K562 (cell line): ENCODE results near the gene FXN. TPM values are rescaled to one million over a fixed set of nuclear protein-coding genes. Genes with fewer than 3 reads are reported as not detected.
A peak's percentile ranks its signal among the peaks of the same experiment; 100 is the strongest.

ENCODE experiments used
- ATAC-seq: fragments of 200-7000 bp; cut with Tn5 transposase; 3 replicates; pipeline ENCODE4 v1.9.1; 2020; ENCODE audit warnings: moderate library complexity
- BruUV-seq: library from RNA; stranded (reverse); fragments of 400-500 nt; replicated peaks from 2 replicates; lab custom pipeline; 2021; lab: Mats Ljungman, UMichigan
- CTCF ChIA-PET: fragments of 300-600 bp; formaldehyde crosslinking; extraction: SDS; loops from one replicate; lab custom pipeline; 2021; ENCODE audit warnings: low intra/inter-chr PET ratio; lab: Yijun Ruan, JAX
- POLR2A ChIA-PET: fragments of 300-600, 350-650 bp; sonication (Branson Sonifier 250); formaldehyde crosslinking; extraction: SDS; loops from one replicate; lab custom pipeline; 2021; ENCODE audit warnings: antibody characterized with exemption, inconsistent platforms; lab: Yijun Ruan, JAX
- DNase-seq, 4 experiments: peaks; one replicate each; pipeline versions ENCODE4 v3.0.0 to v3.0.0-alpha.2; 2011 to 2018; ENCODE audit warnings: low spot score in 3 of 4, mixed read lengths in 3 of 4; ENCODE audit errors: extremely low read depth in 1 of 4
- FAIRE-seq: peaks from 2 replicates; lab custom pipeline; 2011; peaks lifted over from hg19 to GRCh38; lab: Jason Lieb, UNC
- H2AFZ ChIP-seq: 2 replicates; pipeline ENCODE4 v1.6.0; 2011; ENCODE audit warnings: low read depth, low read length, control low read depth, inconsistent platforms
- H3K27ac ChIP-seq: fragments of 200-600 bp; 3 replicates; pipeline ENCODE4 v1.8.0; 2011; ENCODE audit warnings: low read depth, mild to moderate bottlenecking, control low read depth, inconsistent platforms, low read length, moderate library complexity, mixed read lengths; ENCODE audit errors: extremely low read depth
- H3K27me3 ChIP-seq, 2 experiments: fragments of 300-600 bp in 1 of 2; 2 replicates in 1 of 2; 3 replicates in 1 of 2; pipeline versions ENCODE4 v1.6.0 to v1.8.0; 2011; ENCODE audit warnings: inconsistent platforms in 2 of 2, low read length in 2 of 2, mild to moderate bottlenecking in 1 of 2, mixed read lengths in 1 of 2, moderate library complexity in 1 of 2; ENCODE audit not compliant: control insufficient read depth in 2 of 2, insufficient read depth in 2 of 2
- H3K36me3 ChIP-seq: fragments of 300-600 bp; 3 replicates; pipeline ENCODE4 v1.8.0; 2011; ENCODE audit warnings: mild to moderate bottlenecking, low read length, inconsistent platforms; ENCODE audit not compliant: control insufficient read depth, insufficient read depth
- H3K4me1 ChIP-seq, 2 experiments: fragments of 200-600 bp in 1 of 2; replicated peaks in 1 of 2; 2 replicates in 1 of 2; 3 replicates in 1 of 2; pipeline versions ENCODE4 v1.5.1 to v1.8.0; 2011; ENCODE audit warnings: inconsistent platforms in 2 of 2, low read length in 2 of 2, mild to moderate bottlenecking in 1 of 2, mixed read lengths in 1 of 2, moderate library complexity in 1 of 2; ENCODE audit not compliant: control insufficient read depth in 2 of 2, insufficient read depth in 2 of 2
- H3K4me2 ChIP-seq: 2 replicates; pipeline ENCODE4 v1.6.1; 2011; ENCODE audit warnings: low read length, control low read depth, inconsistent platforms, mixed read lengths; ENCODE audit not compliant: insufficient read depth
- H3K4me3 ChIP-seq: fragments of 200-600 bp; sonication (generic), shearing (Covaris generic); 2 replicates; pipeline ENCODE4 v1.5.1; 2016; ENCODE audit warnings: control low read depth, inconsistent platforms
- H3K79me2 ChIP-seq: fragments of 200-600 bp; 3 replicates; pipeline ENCODE4 v1.8.0; 2011; ENCODE audit warnings: low read length, inconsistent platforms; ENCODE audit not compliant: control insufficient read depth, insufficient read depth
- H3K9ac ChIP-seq, 2 experiments: 2 replicates each; pipeline versions ENCODE4 v1.6.0 to v1.6.1; 2011; ENCODE audit warnings: low read depth in 2 of 2, low read length in 2 of 2, control low read depth in 1 of 2, inconsistent platforms in 1 of 2, mild to moderate bottlenecking in 1 of 2, mixed read lengths in 1 of 2; ENCODE audit not compliant: insufficient read depth in 1 of 2
- H3K9me1 ChIP-seq: one replicate; pipeline ENCODE4 v1.6.0; 2011; ENCODE audit warnings: inconsistent platforms, mild to moderate bottlenecking, low read length, moderate library complexity; ENCODE audit not compliant: control insufficient read depth, insufficient read depth
- H3K9me3 ChIP-seq: replicated peaks from 2 replicates; pipeline ENCODE4 v1.5.1; 2011; ENCODE audit warnings: low read depth, low read length, inconsistent platforms; ENCODE audit not compliant: control insufficient read depth, insufficient read depth
- H4K20me1 ChIP-seq: replicated peaks from 2 replicates; pipeline ENCODE4 v1.6.1; 2011; ENCODE audit warnings: low read length, inconsistent platforms, mixed read lengths; ENCODE audit not compliant: control insufficient read depth, insufficient read depth
- CBX3 ChIP-seq, 2 experiments: IDR thresholded peaks; 1 replicate in 1 of 2; 2 replicates in 1 of 2; pipeline ENCODE4 v1.6.1; 2012; ENCODE audit warnings: inconsistent platforms in 2 of 2, low read length in 2 of 2, borderline replicate concordance in 1 of 2, control low read depth in 1 of 2
- TRIM24 ChIP-seq, 2 experiments: fragments of 450-650 bp; IDR thresholded peaks; 2 replicates each; pipeline ENCODE4 v1.6.1; 2016
- TRIM28 ChIP-seq: fragments of 450-650 bp; IDR thresholded peaks from 2 replicates; pipeline ENCODE4 v1.6.1; 2017
- XRCC3 ChIP-seq: fragments of 450-650 bp; IDR thresholded peaks from 2 replicates; pipeline ENCODE4 v1.6.1; 2017; ENCODE audit warnings: mild to moderate bottlenecking, moderate library complexity
- ZNF57 ChIP-seq: fragments of 450-650 bp; formaldehyde crosslinking; IDR thresholded peaks from 2 replicates; pipeline ENCODE4 v1.4.0; 2020; ENCODE audit warnings: mild to moderate bottlenecking, moderate library complexity
- in situ Hi-C: fragments of 300-500 bp; cut with MboI; formaldehyde crosslinking; loops from 4 replicates; pipeline ENCODE4 v1.15.0; 2018; ENCODE audit warnings: inconsistent platforms, mixed read lengths
- intact Hi-C: fragments of 100-400 bp; cut with micrococcal nuclease; formaldehyde crosslinking; loops from 2 replicates; pipeline ENCODE4 v1.14.2; 2022
- polyA plus RNA-seq, 8 experiments: library from polyadenylated mRNA; depleted of rRNA in 4 of 8; stranded (reverse) in 5 of 8; unstranded in 3 of 8; fragments of >200 nt; fragmentation: Nextera tagmentation in 2 of 8; fragmentation: Illumina TruSeq in 1 of 8; extraction: Ambion mirVana in 2 of 8; extraction: Trizol in 1 of 8; gene quantifications; 2 replicates each; pipeline versions ENCODE4 v1.2.1 to v1.2.3, GENCODE V29; 2011 to 2014; ENCODE audit warnings: inconsistent platforms in 1 of 8, missing spikeins in 1 of 8
- total RNA-seq, 7 experiments: library from RNA; depleted of rRNA in 6 of 7; stranded (reverse); fragments of >200 nt in 6 of 7; fragmentation: Illumina TruSeq in 2 of 7; extraction: Trizol in 2 of 7; gene quantifications; 2 replicates each; pipeline versions ENCODE4 v1.2.1 to v1.2.3, GENCODE V29; 2011 to 2021; ENCODE audit warnings: low replicate concordance in 1 of 7

FXN gene
- total and polyA plus RNA-seq, 9 of the 15 experiments (the other 6 are each of a cell fraction or from before 2014, with no cell fraction given): 7.6 to 51.5 (median 30.3) TPM

GRCh38 chr9:69029535-69029934, 6.0 kb upstream of the FXN start:
- in situ Hi-C loops: loop anchor here (5.0 to 25.0 kb wide), 2 partner anchors 447 to 908 kb away; no protein-coding TSS in a partner anchor
- Histone ChIP-seq H3K27ac (no peak overlapping the region), H2AFZ (no peak overlapping the region), H3K9me1 (no peaks in the 10 kb centered on the region), H3K36me3 (no peaks in the 10 kb centered on the region), H3K4me3 (no peak overlapping the region), H3K4me2 (no peak overlapping the region), H3K9me3 (peaks cover 4% of the 10 kb centered on the region; the same call in 1 of the 2 replicates), H4K20me1 (no peaks in the 10 kb centered on the region), H3K27me3 (no peaks in the 10 kb centered on the region), H3K9ac (no peak overlapping the region), H3K4me1 (peaks cover 0 to 9% of the 10 kb centered on the region in 2 experiments; a peak in 3 of 5 replicates), H3K79me2 (no peaks in the 10 kb centered on the region)
- POLR2A ChIA-PET: no interaction called here
- no peak for DNase-seq
- FAIRE-seq: no peak
- ATAC-seq: no peak
- CTCF ChIA-PET: no interaction called here
- BruUV-seq: no TSS peak
- intact Hi-C loops: loop anchor here (5.0 kb wide), 1 partner anchor 322 kb away; the partner anchor contains the start of gene PIP5K1B
- TF ChIP-seq CBX3 (IDR thresholded peaks at IDR 0.05; ENCODE audit: borderline replicate concordance in 1 of 2, low read length in 2 of 2): peak in 1 of 2 experiments; percentile 67; a peak in 1 of 3 replicates
- 0 out of 2 replicates have a peak, but pooled peaks have one; percentile 24 for TF ChIP-seq XRCC3
- peak in 1 of 2 experiments; percentile 33; a peak in 1 of 4 replicates for TF ChIP-seq TRIM24 (IDR thresholded peaks at IDR 0.05)
- no peak for TF ChIP-seq ZNF57 (CRISPR knock-in tag)
- TF ChIP-seq TRIM28: peak; percentile 64; the same call in 1 of the 2 replicates
